ENCODE measurements around the gene MOB1B.
A peak's percentile ranks its signal among the peaks of the same experiment; 100 is the strongest.

The MOB1B gene

DNA sequence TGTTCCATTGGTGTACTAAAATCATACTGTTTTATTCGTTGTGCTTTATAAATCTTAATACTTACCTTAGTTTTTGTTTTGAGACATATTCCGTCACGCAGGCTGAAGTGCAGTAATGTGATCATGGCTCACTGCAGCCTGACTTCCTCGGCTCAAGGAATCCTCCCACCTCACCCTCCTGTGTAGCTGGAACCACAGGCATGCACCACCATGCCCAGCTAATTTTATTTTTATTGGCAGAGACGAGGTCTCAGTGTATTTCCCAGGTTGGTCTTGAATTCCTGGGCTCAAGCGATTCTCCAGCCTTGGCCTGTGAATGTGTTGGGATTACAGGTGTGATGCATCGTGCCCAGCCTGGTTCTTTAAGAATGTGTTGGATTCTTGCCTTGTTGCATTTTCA, 66.9 kb downstream of the MOB1B start:
- Histone ChIP-seq H3K4me1 (ENCODE audit: control insufficient read depth, insufficient read depth, low read length) (no peaks in the 10 kb centered on the region), H3K27me3 (replicated peaks; ENCODE audit: control insufficient read depth, insufficient read depth, low read length) (no peaks in the 10 kb centered on the region), H3K9ac (ENCODE audit: low read length) (no peak overlapping the region), H3K9me3 (ENCODE audit: control insufficient read depth, low read length) (no peaks in the 10 kb centered on the region), H3K36me3 (ENCODE audit: control insufficient read depth, insufficient read depth, low read length, severe bottlenecking) (peaks cover 29% of the 10 kb centered on the region), H3K4me3 (ENCODE audit: low read length) (no peak overlapping the region)
- peak; percentile 5 for DNase-seq (ENCODE audit: low read depth)

DNA sequence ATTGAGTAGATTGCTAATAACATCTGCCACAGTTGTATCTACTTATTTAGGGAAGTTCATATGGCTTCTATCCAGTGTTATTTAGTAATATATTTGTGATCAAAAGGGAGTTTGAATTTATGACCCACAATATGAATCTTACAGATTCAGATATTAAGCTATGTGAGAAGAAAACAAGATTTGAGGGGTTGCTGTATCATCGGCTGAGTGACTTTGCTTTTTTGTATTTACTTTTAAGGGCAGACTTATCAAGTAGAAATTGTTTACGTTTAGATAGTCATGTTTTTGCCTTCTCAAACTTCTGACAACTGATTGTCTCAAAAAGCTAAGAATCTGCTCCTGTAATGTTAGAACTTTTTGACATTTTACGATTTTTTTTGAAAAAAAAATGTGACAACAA, 74.1 kb downstream of the MOB1B start:
- H3K4me3 ChIP-seq (ENCODE audit: low read length), result no peak overlapping the region
- no peak overlapping the region for H3K9ac ChIP-seq (ENCODE audit: low read length)
- H3K9me3 ChIP-seq (ENCODE audit: control insufficient read depth, low read length), result no peaks in the 10 kb centered on the region
- H3K36me3 ChIP-seq (ENCODE audit: control insufficient read depth, insufficient read depth, low read length, severe bottlenecking), result peaks cover 37% of the 10 kb centered on the region
- no peaks in the 10 kb centered on the region for H3K27me3 ChIP-seq (replicated peaks; ENCODE audit: control insufficient read depth, insufficient read depth, low read length)
- no peaks in the 10 kb centered on the region for H3K4me1 ChIP-seq (ENCODE audit: control insufficient read depth, insufficient read depth, low read length)
- DNase-seq (ENCODE audit: low read depth), result no peak

GRCh38 chr4:70979445-70980008, 77.4 kb downstream of the MOB1B start:
- DNase-seq (ENCODE audit: low read depth), result no peak
- H3K27me3 ChIP-seq (replicated peaks; ENCODE audit: control insufficient read depth, insufficient read depth, low read length), result no peaks in the 10 kb centered on the region
- H3K36me3 ChIP-seq (ENCODE audit: control insufficient read depth, insufficient read depth, low read length, severe bottlenecking), result peaks cover 27% of the 10 kb centered on the region
- H3K4me1 ChIP-seq (ENCODE audit: control insufficient read depth, insufficient read depth, low read length), result no peaks in the 10 kb centered on the region
- H3K9me3 ChIP-seq (ENCODE audit: control insufficient read depth, low read length), result no peaks in the 10 kb centered on the region
- H3K9ac ChIP-seq (ENCODE audit: low read length), result no peak overlapping the region
- H3K4me3 ChIP-seq (ENCODE audit: low read length), result no peak overlapping the region

- Histone ChIP-seq H3K9me3 (ENCODE audit: control insufficient read depth, low read length) (no peaks in the 10 kb centered on the region), H3K9ac (ENCODE audit: low read length) (no peak overlapping the region), H3K27me3 (replicated peaks; ENCODE audit: control insufficient read depth, insufficient read depth, low read length) (no peaks in the 10 kb centered on the region), H3K4me1 (ENCODE audit: control insufficient read depth, insufficient read depth, low read length) (no peaks in the 10 kb centered on the region), H3K36me3 (ENCODE audit: control insufficient read depth, insufficient read depth, low read length, severe bottlenecking) (peaks cover 20% of the 10 kb centered on the region), H3K4me3 (ENCODE audit: low read length) (no peak overlapping the region)
- DNase-seq (ENCODE audit: low read depth), result no peak
Measured at GRCh38 chr4:70980196-70980595, 78.0 kb downstream of the MOB1B start.

GRCh38 chr4:70984106-70984505, 81.9 kb downstream of the MOB1B start:
- H3K36me3 ChIP-seq (ENCODE audit: control insufficient read depth, insufficient read depth, low read length, severe bottlenecking), result peaks cover 9% of the 10 kb centered on the region
- H3K4me3 ChIP-seq (ENCODE audit: low read length), result no peak overlapping the region
- H3K4me1 ChIP-seq (ENCODE audit: control insufficient read depth, insufficient read depth, low read length), result no peaks in the 10 kb centered on the region

GRCh38 chr4:70984589-70984988, 82.4 kb downstream of the MOB1B start:
- peaks cover 8% of the 10 kb centered on the region for H3K36me3 ChIP-seq (ENCODE audit: control insufficient read depth, insufficient read depth, low read length, severe bottlenecking)
- no peaks in the 10 kb centered on the region for H3K9me3 ChIP-seq (ENCODE audit: control insufficient read depth, low read length)
- no peak for DNase-seq (ENCODE audit: low read depth)
- no peaks in the 10 kb centered on the region for H3K4me1 ChIP-seq (ENCODE audit: control insufficient read depth, insufficient read depth, low read length)
- no peaks in the 10 kb centered on the region for H3K27me3 ChIP-seq (replicated peaks; ENCODE audit: control insufficient read depth, insufficient read depth, low read length)
- H3K9ac ChIP-seq (ENCODE audit: low read length), result no peak overlapping the region
- no peak overlapping the region for H3K4me3 ChIP-seq (ENCODE audit: low read length)

More at GRCh38 chr4:70984106-70984505, 81.9 kb downstream of the MOB1B start:
- no peak for DNase-seq (ENCODE audit: low read depth)
- H3K9me3 ChIP-seq (ENCODE audit: control insufficient read depth, low read length), result no peaks in the 10 kb centered on the region
- no peaks in the 10 kb centered on the region for H3K27me3 ChIP-seq (replicated peaks; ENCODE audit: control insufficient read depth, insufficient read depth, low read length)
- no peak overlapping the region for H3K9ac ChIP-seq (ENCODE audit: low read length)

- DNase-seq (ENCODE audit: low read depth), result no peak
Measured at GRCh38 chr4:70991596-70991995, 89.4 kb downstream of the MOB1B start.

DNA sequence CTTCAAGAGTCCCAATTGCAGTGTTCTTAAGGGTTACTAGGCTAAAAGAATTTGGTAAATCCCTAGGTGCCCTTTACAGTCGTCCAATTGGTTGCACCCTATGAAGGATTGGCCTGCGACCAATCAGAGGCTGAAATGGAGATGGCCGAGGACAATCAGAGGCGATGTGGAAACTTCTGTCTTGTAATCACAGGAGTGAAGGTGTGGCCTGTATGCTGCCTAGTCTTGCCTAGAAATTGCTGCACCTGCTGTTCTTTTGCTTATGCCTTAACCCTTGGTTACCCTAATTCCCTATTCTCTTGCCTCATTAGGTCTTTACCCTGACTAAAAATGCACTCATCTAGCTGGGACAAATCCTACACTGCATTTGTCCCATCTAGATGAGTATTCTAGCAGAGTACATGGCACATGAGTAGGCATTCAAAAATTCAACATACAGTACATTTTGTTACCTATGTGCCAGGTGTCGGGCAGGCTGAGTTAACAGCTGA, 90.3 kb downstream of the MOB1B start:
- peak overlapping the region; percentile 93 for H3K4me3 ChIP-seq (ENCODE audit: low read length)
- no peak for DNase-seq (ENCODE audit: low read depth)
- H3K27me3 ChIP-seq (replicated peaks; ENCODE audit: control insufficient read depth, insufficient read depth, low read length), result no peaks in the 10 kb centered on the region
- H3K36me3 ChIP-seq (ENCODE audit: control insufficient read depth, insufficient read depth, low read length, severe bottlenecking), result no peaks in the 10 kb centered on the region
- H3K9ac ChIP-seq (ENCODE audit: low read length), result peak overlapping the region; percentile 95
- H3K9me3 ChIP-seq (ENCODE audit: control insufficient read depth, low read length), result no peaks in the 10 kb centered on the region
- peaks cover 12% of the 10 kb centered on the region for H3K4me1 ChIP-seq (ENCODE audit: control insufficient read depth, insufficient read depth, low read length)

More at GRCh38 chr4:70991596-70991995, 89.4 kb downstream of the MOB1B start:
- Histone ChIP-seq H3K27me3 (replicated peaks; ENCODE audit: control insufficient read depth, insufficient read depth, low read length) (no peaks in the 10 kb centered on the region), H3K4me1 (ENCODE audit: control insufficient read depth, insufficient read depth, low read length) (peaks cover 12% of the 10 kb centered on the region), H3K9me3 (ENCODE audit: control insufficient read depth, low read length) (no peaks in the 10 kb centered on the region), H3K4me3 (ENCODE audit: low read length) (no peak overlapping the region), H3K36me3 (ENCODE audit: control insufficient read depth, insufficient read depth, low read length, severe bottlenecking) (no peaks in the 10 kb centered on the region), H3K9ac (ENCODE audit: low read length) (no peak overlapping the region)

DNA sequence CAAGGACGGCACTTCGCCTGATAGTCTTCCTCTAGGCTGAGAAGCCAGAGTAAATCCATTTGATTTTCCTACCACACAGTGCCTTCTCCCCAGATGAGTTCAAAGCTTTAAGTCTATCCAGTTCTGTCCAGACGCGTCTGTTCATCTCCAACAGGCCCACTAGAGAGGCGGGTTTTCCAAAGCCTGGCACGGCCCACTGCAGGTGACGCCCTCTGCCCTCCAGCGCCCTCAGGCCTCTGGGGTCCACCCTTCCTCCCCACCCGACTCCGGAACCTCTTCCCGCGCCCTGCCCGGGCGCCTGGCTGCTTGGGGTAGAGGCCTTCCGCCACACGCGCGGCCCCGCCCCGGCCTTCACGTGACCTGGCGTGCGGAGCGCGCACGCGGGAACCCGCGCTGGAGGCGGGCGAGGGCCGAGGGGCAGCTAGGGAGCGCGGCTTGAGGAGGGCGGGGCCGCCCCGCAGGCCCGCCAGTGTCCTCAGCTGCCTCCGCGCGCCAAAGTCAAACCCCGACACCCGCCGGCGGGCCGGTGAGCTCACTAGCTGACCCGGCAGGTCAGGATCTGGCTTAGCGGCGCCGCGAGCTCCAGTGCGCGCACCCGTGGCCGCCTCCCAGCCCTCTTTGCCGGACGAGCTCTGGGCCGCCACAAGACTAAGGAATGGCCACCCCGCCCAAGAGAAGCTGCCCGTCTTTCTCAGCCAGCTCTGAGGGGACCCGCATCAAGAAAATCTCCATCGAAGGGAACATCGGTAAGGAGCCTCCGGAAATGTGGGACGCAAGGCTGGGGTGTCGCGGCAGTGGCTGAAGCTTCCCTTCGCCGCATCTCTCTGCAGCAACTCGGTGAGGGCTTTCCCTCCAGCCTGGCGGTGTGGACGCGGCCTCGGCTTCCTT, 91.3 kb downstream of the MOB1B start, which contains the start of gene DCK:
Gene DCK (plus strand): TSS at position 469 of the 888 bp plus-strand sequence. CDS start 187 bp downstream, at position 656.
- peak within 1 kb of the TSS; percentile 95 for H3K9ac ChIP-seq (ENCODE audit: low read length)
- H3K27me3 ChIP-seq (replicated peaks; ENCODE audit: control insufficient read depth, insufficient read depth, low read length), result no peaks in the 10 kb centered on the region
- no peaks in the 10 kb centered on the region for H3K36me3 ChIP-seq (ENCODE audit: control insufficient read depth, insufficient read depth, low read length, severe bottlenecking)
- DNase-seq (ENCODE audit: low read depth), result peak; percentile 96
- H3K9me3 ChIP-seq (ENCODE audit: control insufficient read depth, low read length), result no peaks in the 10 kb centered on the region
- H3K4me3 ChIP-seq (ENCODE audit: low read length), result peak within 1 kb of the TSS; percentile 93
- H3K4me1 ChIP-seq (ENCODE audit: control insufficient read depth, insufficient read depth, low read length), result peaks cover 12% of the 10 kb centered on the region

- no peak for DNase-seq (ENCODE audit: low read depth)
- Histone ChIP-seq H3K36me3 (ENCODE audit: control insufficient read depth, insufficient read depth, low read length, severe bottlenecking) (no peaks in the 10 kb centered on the region), H3K4me3 (ENCODE audit: low read length) (peak overlapping the region; percentile 93), H3K9me3 (ENCODE audit: control insufficient read depth, low read length) (no peaks in the 10 kb centered on the region), H3K27me3 (replicated peaks; ENCODE audit: control insufficient read depth, insufficient read depth, low read length) (no peaks in the 10 kb centered on the region), H3K9ac (ENCODE audit: low read length) (peak overlapping the region; percentile 95), H3K4me1 (ENCODE audit: control insufficient read depth, insufficient read depth, low read length) (peaks cover 12% of the 10 kb centered on the region)
Measured at GRCh38 chr4:70994069-70994366, 91.8 kb downstream of the MOB1B start.

DNA sequence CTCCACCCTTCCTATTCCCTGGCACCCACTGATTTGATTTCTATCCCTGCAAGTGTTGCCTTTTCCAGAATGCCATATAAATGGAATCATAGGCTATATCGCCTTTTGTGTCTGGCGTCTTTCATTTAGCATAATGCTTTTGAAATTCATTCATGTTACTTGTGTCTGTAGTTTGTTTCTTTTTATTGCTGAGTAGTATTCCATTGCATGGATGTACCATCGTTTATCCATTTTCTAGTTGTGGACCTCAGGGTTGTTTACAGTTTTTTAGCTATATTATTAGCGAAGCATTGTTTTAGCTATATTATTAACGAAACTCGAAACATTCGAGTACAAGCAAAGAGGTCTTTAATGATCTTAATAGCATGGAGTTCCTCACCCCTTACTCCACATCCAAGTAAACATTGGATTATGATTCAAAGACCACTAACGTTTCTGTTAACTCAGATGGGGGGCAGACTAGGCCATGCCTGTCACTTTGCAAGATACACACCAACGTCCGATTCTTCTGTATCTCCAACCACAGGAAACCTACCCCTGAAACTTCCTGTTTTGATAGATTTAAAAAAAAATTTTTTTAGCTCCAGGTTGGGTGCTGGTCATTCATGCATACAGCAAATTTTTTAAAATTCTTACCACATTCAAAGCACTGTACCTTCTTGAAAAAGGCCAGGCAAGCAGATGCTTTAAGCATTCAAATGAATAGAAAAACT, 92.4 kb downstream of the MOB1B start:
- no peak for DNase-seq (ENCODE audit: low read depth)
- no peaks in the 10 kb centered on the region for H3K36me3 ChIP-seq (ENCODE audit: control insufficient read depth, insufficient read depth, low read length, severe bottlenecking)
- peak overlapping the region; percentile 95 for H3K9ac ChIP-seq (ENCODE audit: low read length)
- no peaks in the 10 kb centered on the region for H3K9me3 ChIP-seq (ENCODE audit: control insufficient read depth, low read length)
- peaks cover 12% of the 10 kb centered on the region for H3K4me1 ChIP-seq (ENCODE audit: control insufficient read depth, insufficient read depth, low read length)
- no peaks in the 10 kb centered on the region for H3K27me3 ChIP-seq (replicated peaks; ENCODE audit: control insufficient read depth, insufficient read depth, low read length)
- H3K4me3 ChIP-seq (ENCODE audit: low read length), result peak overlapping the region; percentile 93
